Measurements from ENCODE around the gene LARP1B. TPM values are rescaled to one million over a fixed set of nuclear protein-coding genes. Genes with fewer than 3 reads are reported as not detected.
"Not testable (repeated sequence)": the region's sequence is repeated elsewhere in the genome, so short reads cannot be mapped to it uniquely, and the experiment has no call there.

LARP1B gene
- total and polyA plus RNA-seq, 9 donors: 16.7 to 35.5 (median 18.6) TPM

GRCh38 chr4:128241981-128242380, 180.9 kb downstream of the LARP1B start:
- DNase-seq: no peak
- H3K36me3 ChIP-seq (ENCODE audit: control insufficient read depth, insufficient read depth, low read length): no peaks in the 10 kb centered on the region
- WGBS (ENCODE audit: insufficient coverage): 86% methylated on average over 2 of the region's 3 CpGs
- H3K4me1 ChIP-seq (ENCODE audit: control insufficient read depth, insufficient read depth, low read length): no peaks in the 10 kb centered on the region
- H3K27me3 ChIP-seq (ENCODE audit: control insufficient read depth, insufficient read depth, low read length): no peaks in the 10 kb centered on the region
- H3K9me3 ChIP-seq (replicated peaks; ENCODE audit: control insufficient read depth, low read depth, low read length): no peaks in the 10 kb centered on the region
- H3K4me3 ChIP-seq (ENCODE audit: low read length): no peak overlapping the region
- no peak overlapping the region for H3K27ac ChIP-seq (ENCODE audit: low read length)

- Histone ChIP-seq H3K36me3 (ENCODE audit: control insufficient read depth, insufficient read depth, low read length) (no peaks in the 10 kb centered on the region), H3K9me3 (replicated peaks; ENCODE audit: control insufficient read depth, low read depth, low read length) (peaks cover 2% of the 10 kb centered on the region), H3K4me1 (ENCODE audit: control insufficient read depth, insufficient read depth, low read length) (no peaks in the 10 kb centered on the region), H3K4me3 (ENCODE audit: low read length) (no peak overlapping the region), H3K27ac (ENCODE audit: low read length) (no peak overlapping the region), H3K27me3 (ENCODE audit: control insufficient read depth, insufficient read depth, low read length) (no peaks in the 10 kb centered on the region)
- WGBS (ENCODE audit: insufficient coverage): 89% methylated on average over 3 of the region's 4 CpGs
- DNase-seq: no peak
Measured at GRCh38 chr4:128242601-128243000, 181.5 kb downstream of the LARP1B start.

GRCh38 chr4:128244379-128244778, 183.3 kb downstream of the LARP1B start:
- peaks cover 7% of the 10 kb centered on the region for H3K9me3 ChIP-seq (replicated peaks; ENCODE audit: control insufficient read depth, low read depth, low read length)
- no peaks in the 10 kb centered on the region for H3K4me1 ChIP-seq (ENCODE audit: control insufficient read depth, insufficient read depth, low read length)
- H3K27ac ChIP-seq (ENCODE audit: low read length): no peak overlapping the region
- WGBS (ENCODE audit: insufficient coverage): no CpG with 5 or more reads among the region's 2 CpGs
- H3K27me3 ChIP-seq (ENCODE audit: control insufficient read depth, insufficient read depth, low read length): no peaks in the 10 kb centered on the region
- DNase-seq: no peak
- H3K36me3 ChIP-seq (ENCODE audit: control insufficient read depth, insufficient read depth, low read length): no peaks in the 10 kb centered on the region
- H3K4me3 ChIP-seq (ENCODE audit: low read length): no peak overlapping the region

- 88% methylated on average over 4 of the region's 5 CpGs for WGBS (ENCODE audit: insufficient coverage)
- not testable (repeated sequence) for H3K27ac ChIP-seq (ENCODE audit: low read length); H3K9me3 ChIP-seq (replicated peaks; ENCODE audit: control insufficient read depth, low read depth, low read length); H3K27me3 ChIP-seq (ENCODE audit: control insufficient read depth, insufficient read depth, low read length); H3K4me1 ChIP-seq (ENCODE audit: control insufficient read depth, insufficient read depth, low read length); H3K36me3 ChIP-seq (ENCODE audit: control insufficient read depth, insufficient read depth, low read length); DNase-seq; H3K4me3 ChIP-seq (ENCODE audit: low read length)
Measured at GRCh38 chr4:128245391-128245790, 184.3 kb downstream of the LARP1B start.

- H3K36me3 ChIP-seq (ENCODE audit: control insufficient read depth, insufficient read depth, low read length): no peaks in the 10 kb centered on the region
- no peak overlapping the region for H3K27ac ChIP-seq (ENCODE audit: low read length)
- WGBS (ENCODE audit: insufficient coverage): no CpG with 5 or more reads among the region's 1 CpG
- H3K9me3 ChIP-seq (replicated peaks; ENCODE audit: control insufficient read depth, low read depth, low read length): peaks cover 7% of the 10 kb centered on the region
- H3K4me1 ChIP-seq (ENCODE audit: control insufficient read depth, insufficient read depth, low read length): no peaks in the 10 kb centered on the region
- H3K27me3 ChIP-seq (ENCODE audit: control insufficient read depth, insufficient read depth, low read length): no peaks in the 10 kb centered on the region
- DNase-seq: no peak
- H3K4me3 ChIP-seq (ENCODE audit: low read length): no peak overlapping the region
Measured at GRCh38 chr4:128247906-128248305, 186.8 kb downstream of the LARP1B start.

GRCh38 chr4:128249787-128250668, 188.9 kb downstream of the LARP1B start:
- no peak for DNase-seq
- peaks cover 7% of the 10 kb centered on the region for H3K9me3 ChIP-seq (replicated peaks; ENCODE audit: control insufficient read depth, low read depth, low read length)
- H3K27me3 ChIP-seq (ENCODE audit: control insufficient read depth, insufficient read depth, low read length): no peaks in the 10 kb centered on the region
- no CpG with 5 or more reads among the region's 4 CpGs for WGBS (ENCODE audit: insufficient coverage)
- H3K4me1 ChIP-seq (ENCODE audit: control insufficient read depth, insufficient read depth, low read length): no peaks in the 10 kb centered on the region
- H3K36me3 ChIP-seq (ENCODE audit: control insufficient read depth, insufficient read depth, low read length): no peaks in the 10 kb centered on the region
- H3K4me3 ChIP-seq (ENCODE audit: low read length): no peak overlapping the region
- no peak overlapping the region for H3K27ac ChIP-seq (ENCODE audit: low read length)

GRCh38 chr4:128255906-128256305, 194.8 kb downstream of the LARP1B start:
- Histone ChIP-seq H3K4me3 (ENCODE audit: low read length) (no peak overlapping the region), H3K36me3 (ENCODE audit: control insufficient read depth, insufficient read depth, low read length) (no peaks in the 10 kb centered on the region), H3K4me1 (ENCODE audit: control insufficient read depth, insufficient read depth, low read length) (no peaks in the 10 kb centered on the region), H3K27me3 (ENCODE audit: control insufficient read depth, insufficient read depth, low read length) (no peaks in the 10 kb centered on the region), H3K9me3 (replicated peaks; ENCODE audit: control insufficient read depth, low read depth, low read length) (no peaks in the 10 kb centered on the region), H3K27ac (ENCODE audit: low read length) (no peak overlapping the region)
- DNase-seq: no peak
- 100% methylated on average over 1 of the region's 3 CpGs for WGBS (ENCODE audit: insufficient coverage)

GRCh38 chr4:128256539-128256938, 195.4 kb downstream of the LARP1B start:
- WGBS (ENCODE audit: insufficient coverage): no CpG with 5 or more reads among the region's 1 CpG
- H3K27me3 ChIP-seq (ENCODE audit: control insufficient read depth, insufficient read depth, low read length): no peaks in the 10 kb centered on the region
- no peaks in the 10 kb centered on the region for H3K4me1 ChIP-seq (ENCODE audit: control insufficient read depth, insufficient read depth, low read length)
- H3K9me3 ChIP-seq (replicated peaks; ENCODE audit: control insufficient read depth, low read depth, low read length): no peaks in the 10 kb centered on the region
- DNase-seq: no peak
- H3K4me3 ChIP-seq (ENCODE audit: low read length): no peak overlapping the region
- H3K27ac ChIP-seq (ENCODE audit: low read length): no peak overlapping the region
- no peaks in the 10 kb centered on the region for H3K36me3 ChIP-seq (ENCODE audit: control insufficient read depth, insufficient read depth, low read length)

- not testable (repeated sequence) for H3K4me1 ChIP-seq (ENCODE audit: control insufficient read depth, insufficient read depth, low read length); H3K4me3 ChIP-seq (ENCODE audit: low read length); H3K27ac ChIP-seq (ENCODE audit: low read length); H3K36me3 ChIP-seq (ENCODE audit: control insufficient read depth, insufficient read depth, low read length); H3K27me3 ChIP-seq (ENCODE audit: control insufficient read depth, insufficient read depth, low read length); H3K9me3 ChIP-seq (replicated peaks; ENCODE audit: control insufficient read depth, low read depth, low read length); DNase-seq
- WGBS (ENCODE audit: insufficient coverage): 76% methylated on average over 4 of the region's 4 CpGs
Measured at GRCh38 chr4:128258166-128258565, 197.1 kb downstream of the LARP1B start.

- H3K36me3 ChIP-seq (ENCODE audit: control insufficient read depth, insufficient read depth, low read length); H3K27me3 ChIP-seq (ENCODE audit: control insufficient read depth, insufficient read depth, low read length); H3K27ac ChIP-seq (ENCODE audit: low read length); H3K4me1 ChIP-seq (ENCODE audit: control insufficient read depth, insufficient read depth, low read length); H3K9me3 ChIP-seq (replicated peaks; ENCODE audit: control insufficient read depth, low read depth, low read length); DNase-seq; H3K4me3 ChIP-seq (ENCODE audit: low read length): not testable (repeated sequence)
- 78% methylated on average over 3 of the region's 5 CpGs for WGBS (ENCODE audit: insufficient coverage)
Measured at GRCh38 chr4:128259889-128260288, 198.8 kb downstream of the LARP1B start.
